HCT116 (cell line): ENCODE data around the gene LAMTOR1. TPM values are rescaled to one million over a fixed set of nuclear protein-coding genes. Genes with fewer than 3 reads are reported as not detected.

ENCODE experiments used
- ATAC-seq: fragments of 200-7000 bp; cut with Tn5 transposase; 2 replicates; pipeline ENCODE4 v1.9.1; 2020; ENCODE audit warnings: mild to moderate bottlenecking, moderate library complexity
- BruUV-seq: library from RNA; stranded (reverse); fragments of 400-500 nt; replicated peaks from 2 replicates; lab custom pipeline; 2021; lab: Mats Ljungman, UMichigan
- CTCF ChIA-PET: fragments of 300-600 bp; sonication (Branson Sonifier 250); formaldehyde crosslinking; loops from one replicate; lab custom pipeline; 2021; ENCODE audit warnings: antibody characterized with exemption; lab: Charles Lee
- POLR2A ChIA-PET: fragments of 300-600, 350-600 bp; sonication (Branson Sonifier 250); formaldehyde crosslinking; loops from one replicate; lab custom pipeline; 2021; ENCODE audit warnings: antibody characterized with exemption; lab: Charles Lee
- RAD21 ChIA-PET, 2 experiments: fragments of 300-600 bp; sonication (Branson Sonifier 250); formaldehyde crosslinking; loops; one replicate each; lab custom pipeline; 2023; ENCODE audit warnings: low total read pairs in 2 of 2; ENCODE audit not compliant: uncharacterized antibody in 2 of 2, unreplicated experiment in 2 of 2, low non-redundant PET in 1 of 2; lab: Charles Lee
- DNase-seq: peaks from one replicate; pipeline ENCODE4 v3.0.0-alpha.2; 2010; ENCODE audit warnings: low read depth, low spot score
- H2AFZ ChIP-seq: fragments of 200-600 bp; shearing (Covaris generic), sonication (generic); 2 replicates; pipeline ENCODE4 v1.6.1; 2017; ENCODE audit warnings: low read depth, mixed run types, mixed read lengths, antibody characterized with exemption, low read length; ENCODE audit not compliant: poor library complexity, severe bottlenecking
- H3K27ac ChIP-seq: 2 replicates; pipeline ENCODE4 v1.5.1; 2012; ENCODE audit warnings: low read depth, low read length
- H3K27me3 ChIP-seq: fragments of 200-600 bp; sonication (generic); 2 replicates; pipeline ENCODE4 v1.6.1; 2016; ENCODE audit warnings: mixed run types, low read length, mixed read lengths; ENCODE audit not compliant: insufficient read depth
- H3K36me3 ChIP-seq, 2 experiments: fragments of 200-500 bp in 1 of 2; fragments of 200-600 bp in 1 of 2; sonication (Bioruptor generic) in 1 of 2; sonication (generic) in 1 of 2; 2 replicates each; pipeline versions ENCODE4 v1.5.1 to v1.6.1; 2014 to 2016; ENCODE audit warnings: low read length in 2 of 2, inconsistent platforms in 1 of 2, mixed read lengths in 1 of 2, mixed run types in 1 of 2; ENCODE audit not compliant: insufficient read depth in 2 of 2, control insufficient read depth in 1 of 2
- H3K4me1 ChIP-seq, 2 experiments: fragments of 200-600 bp in 1 of 2; sonication (generic) in 1 of 2; 2 replicates each; pipeline versions ENCODE4 v1.5.1 to v1.6.1; 2012 to 2017; ENCODE audit warnings: low read length in 2 of 2, inconsistent platforms in 1 of 2, mild to moderate bottlenecking in 1 of 2, mixed read lengths in 1 of 2, mixed run types in 1 of 2, moderate library complexity in 1 of 2; ENCODE audit not compliant: insufficient read depth in 2 of 2, control insufficient read depth in 1 of 2
- H3K4me2 ChIP-seq: fragments of 200-600 bp; sonication (generic); 2 replicates; pipeline ENCODE4 v1.6.1; 2017; ENCODE audit warnings: mixed run types, low read length, mixed read lengths
- H3K4me3 ChIP-seq, 2 experiments: fragments of 200-600 bp in 1 of 2; sonication (generic) in 1 of 2; replicated peaks in 1 of 2; 2 replicates each; pipeline ENCODE4 v1.5.1; 2011 to 2016; ENCODE audit warnings: low read length in 2 of 2, control low read depth in 1 of 2, low read depth in 1 of 2, mild to moderate bottlenecking in 1 of 2, mixed read lengths in 1 of 2, mixed run types in 1 of 2
- H3K79me2 ChIP-seq: fragments of 200-600 bp; sonication (generic); 2 replicates; pipeline ENCODE4 v1.6.1; 2017; ENCODE audit warnings: mild to moderate bottlenecking, mixed run types, low read length, moderate library complexity, mixed read lengths; ENCODE audit not compliant: insufficient read depth
- H3K9ac ChIP-seq: fragments of 200-600 bp; sonication (generic); 2 replicates; pipeline ENCODE4 v1.6.1; 2016; ENCODE audit warnings: low read length, mixed read lengths
- H3K9me2 ChIP-seq: fragments of 200-600 bp; sonication (generic), shearing (Covaris generic); 2 replicates; pipeline ENCODE4 v1.6.1; 2017; ENCODE audit warnings: mixed run types, mild to moderate bottlenecking, moderate library complexity; ENCODE audit not compliant: insufficient read depth
- H3K9me3 ChIP-seq, 2 experiments: fragments of 200-500 bp in 1 of 2; fragments of 200-600 bp in 1 of 2; sonication (Bioruptor generic) in 1 of 2; sonication (generic) in 1 of 2; 2 replicates each; pipeline ENCODE4 v1.6.1; 2014 to 2017; ENCODE audit warnings: low read length in 2 of 2, mixed read lengths in 2 of 2, inconsistent platforms in 1 of 2, low read depth in 1 of 2, mild to moderate bottlenecking in 1 of 2, mixed run types in 1 of 2, moderate library complexity in 1 of 2; ENCODE audit not compliant: control insufficient read depth in 1 of 2, insufficient read depth in 1 of 2
- H4K20me1 ChIP-seq: fragments of 200-600 bp; sonication (generic), shearing (Covaris generic); 2 replicates; pipeline ENCODE4 v1.6.1; 2017; ENCODE audit warnings: mixed run types, mild to moderate bottlenecking, moderate library complexity; ENCODE audit not compliant: insufficient read depth
- CBX3 ChIP-seq: IDR thresholded peaks from 2 replicates; pipeline ENCODE4 v1.6.1; 2012; ENCODE audit warnings: low read depth
- CEBPB ChIP-seq: IDR thresholded peaks from 2 replicates; pipeline ENCODE4 v1.6.1; 2012; ENCODE audit warnings: low read depth
- POLR2A ChIP-seq: IDR thresholded peaks from 2 replicates; pipeline ENCODE4 v1.7.0; 2011; ENCODE audit warnings: borderline replicate concordance; ENCODE audit not compliant: insufficient read depth, insufficient read length; ENCODE audit errors: extremely low read depth
- RAD21 ChIP-seq: IDR thresholded peaks from 2 replicates; pipeline ENCODE4 v1.6.1; 2012; ENCODE audit warnings: low read depth, mild to moderate bottlenecking
- SIN3A ChIP-seq: IDR thresholded peaks from 2 replicates; pipeline ENCODE4 v1.6.1; 2012; ENCODE audit warnings: low read depth
- YY1 ChIP-seq: IDR thresholded peaks from 2 replicates; pipeline ENCODE4 v1.6.1; 2011; ENCODE audit warnings: low read length, low read depth, moderate library complexity, mild to moderate bottlenecking; ENCODE audit not compliant: insufficient replicate concordance; ENCODE audit errors: extremely low read depth
- intact Hi-C: fragments of 100-400 bp; cut with micrococcal nuclease; formaldehyde crosslinking; loops from 2 replicates; pipeline ENCODE4 v1.10.0; 2022
- total RNA-seq: library from RNA; stranded (reverse); gene quantifications from one replicate; pipeline ENCODE4 v1.2.1, GENCODE V29; 2021; ENCODE audit not compliant: unreplicated experiment
- TF ChIP-seq, protein P1 (sequence below): IDR thresholded peaks from 2 replicates; pipeline ENCODE4 v1.6.1; 2012
- TF ChIP-seq, protein P2 (sequence below), 3 experiments: fragments of 200-600 bp in 1 of 3; sonication (generic) in 1 of 3; IDR thresholded peaks in 2 of 3; conservative IDR thresholded peaks in 1 of 3; 2 replicates each; pipeline ENCODE4 v1.5.1; 2012 to 2017; ENCODE audit warnings: low read depth in 2 of 3, low read length in 2 of 3, antibody characterized with exemption in 1 of 3, borderline replicate concordance in 1 of 3, control low read depth in 1 of 3, mild to moderate bottlenecking in 1 of 3, mixed read lengths in 1 of 3, mixed run types in 1 of 3, moderate library complexity in 1 of 3; ENCODE audit not compliant: insufficient read depth in 1 of 3

LAMTOR1 gene
- total RNA-seq, 1 experiment from 2014 or later, result 63.9 TPM

DNA sequence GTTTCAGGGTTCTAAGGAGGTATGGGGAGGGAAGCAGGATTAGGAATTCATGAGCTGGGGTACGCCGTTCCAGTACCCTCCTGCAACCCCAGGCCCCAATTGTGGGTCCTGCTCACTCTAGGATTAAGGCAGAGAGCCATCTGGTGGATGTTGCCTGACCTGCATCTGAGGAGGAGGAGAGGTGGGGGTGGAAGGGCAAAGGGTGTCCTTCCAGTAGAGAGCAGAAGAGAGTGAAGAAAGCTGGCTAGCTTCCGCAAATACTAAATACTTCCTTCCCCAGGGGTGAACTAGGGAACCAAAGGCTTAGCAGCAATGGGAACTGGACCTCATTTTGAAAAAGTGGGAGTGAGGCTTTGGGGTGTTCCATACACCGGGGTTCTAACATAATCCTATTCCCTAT, 11.8 kb downstream of the LAMTOR1 start:
- Histone ChIP-seq H3K36me3 (peaks cover 0 to 5% of the 10 kb centered on the region in 2 experiments; a peak in 3 of 4 replicates), H2AFZ (no peak overlapping the region), H3K4me2 (no peak overlapping the region), H3K9me2 (no peaks in the 10 kb centered on the region), H3K79me2 (no peaks in the 10 kb centered on the region), H3K4me1 (peaks cover 0 to 5% of the 10 kb centered on the region in 2 experiments; a peak in 1 of 4 replicates), H3K27ac (no peak overlapping the region), H3K4me3 (no peak overlapping the region), H3K27me3 (no peaks in the 10 kb centered on the region), H3K9ac (no peak overlapping the region), H4K20me1 (no peaks in the 10 kb centered on the region), H3K9me3 (no peaks in the 10 kb centered on the region)
- TF ChIP-seq RAD21 (peak; percentile 89), SIN3A (no peak), CBX3 (no peak), CEBPB (no peak), YY1 (no peak), POLR2A (no peak)
- TF ChIP-seq, protein P1, sequence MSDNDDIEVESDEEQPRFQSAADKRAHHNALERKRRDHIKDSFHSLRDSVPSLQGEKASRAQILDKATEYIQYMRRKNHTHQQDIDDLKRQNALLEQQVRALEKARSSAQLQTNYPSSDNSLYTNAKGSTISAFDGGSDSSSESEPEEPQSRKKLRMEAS, result no peak
- TF ChIP-seq, protein P2, sequence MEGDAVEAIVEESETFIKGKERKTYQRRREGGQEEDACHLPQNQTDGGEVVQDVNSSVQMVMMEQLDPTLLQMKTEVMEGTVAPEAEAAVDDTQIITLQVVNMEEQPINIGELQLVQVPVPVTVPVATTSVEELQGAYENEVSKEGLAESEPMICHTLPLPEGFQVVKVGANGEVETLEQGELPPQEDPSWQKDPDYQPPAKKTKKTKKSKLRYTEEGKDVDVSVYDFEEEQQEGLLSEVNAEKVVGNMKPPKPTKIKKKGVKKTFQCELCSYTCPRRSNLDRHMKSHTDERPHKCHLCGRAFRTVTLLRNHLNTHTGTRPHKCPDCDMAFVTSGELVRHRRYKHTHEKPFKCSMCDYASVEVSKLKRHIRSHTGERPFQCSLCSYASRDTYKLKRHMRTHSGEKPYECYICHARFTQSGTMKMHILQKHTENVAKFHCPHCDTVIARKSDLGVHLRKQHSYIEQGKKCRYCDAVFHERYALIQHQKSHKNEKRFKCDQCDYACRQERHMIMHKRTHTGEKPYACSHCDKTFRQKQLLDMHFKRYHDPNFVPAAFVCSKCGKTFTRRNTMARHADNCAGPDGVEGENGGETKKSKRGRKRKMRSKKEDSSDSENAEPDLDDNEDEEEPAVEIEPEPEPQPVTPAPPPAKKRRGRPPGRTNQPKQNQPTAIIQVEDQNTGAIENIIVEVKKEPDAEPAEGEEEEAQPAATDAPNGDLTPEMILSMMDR (IDR thresholded peaks at IDR 0.05 in 2 of 3, conservative IDR thresholded peaks at IDR 0.05 in 1 of 3; ENCODE audit: borderline replicate concordance in 1 of 3, insufficient read depth in 1 of 3, low read depth in 2 of 3, low read length in 2 of 3), result peak; percentile 83 to 97 (median 88)
- BruUV-seq, result no TSS peak
- CTCF ChIA-PET, result interaction anchor here (0.6 to 2.7 kb wide), 8 partner anchors 8 to 340 kb away, joined by 3 to 67 read pairs (median 4); no protein-coding TSS in a partner anchor
- RAD21 ChIA-PET, result interaction anchor here (0.8 to 2.6 kb wide), 3 partner anchors 65 to 66 kb away, joined by 3 to 19 read pairs (median 6); no protein-coding TSS in a partner anchor
- ATAC-seq (peak; percentile 97), DNase-seq (no peak)
- POLR2A ChIA-PET, result no interaction called here
- intact Hi-C loops, result loop anchor here (1.0 kb wide), 1 partner anchor 66 kb away; no protein-coding TSS in a partner anchor
